ENCODE data around the gene AGBL1. TPM values are rescaled to one million over a fixed set of nuclear protein-coding genes. Genes with fewer than 3 reads are reported as not detected.

The AGBL1 gene
- total and polyA plus RNA-seq, 4 donors = 0.08 to 147 (median 4.7) TPM

- Histone ChIP-seq H3K4me3 (no peak overlapping the region), H3K27me3 (ENCODE audit: control insufficient read depth in 3 of 3, insufficient read depth in 3 of 3, low read length in 2 of 3) (no peaks in the 10 kb centered on the region), H3K9me3 (ENCODE audit: control insufficient read depth in 4 of 4, insufficient read depth in 3 of 4, low read length in 3 of 4) (peaks cover 0 to 7% (median 1%) of the 10 kb centered on the region in 4 donors), H3K36me3 (ENCODE audit: control insufficient read depth in 4 of 4, insufficient read depth in 4 of 4, low read length in 4 of 4) (no peaks in the 10 kb centered on the region), H3K4me1 (ENCODE audit: control insufficient read depth in 5 of 5, insufficient read depth in 5 of 5, low read length in 5 of 5) (no peaks in the 10 kb centered on the region), H3K9ac (ENCODE audit: insufficient read depth in 1 of 2, low read length in 2 of 2) (no peak overlapping the region), H3K27ac (ENCODE audit: low read depth in 1 of 2, low read length in 1 of 2) (no peak overlapping the region)
- no peak for DNase-seq
- ATAC-seq (ENCODE audit: insufficient read depth, low FRiP score) = no peak
- no peak for TF ChIP-seq CTCF (IDR thresholded peaks at IDR 0.05; ENCODE audit: control extremely low read depth, extremely low read depth)
- whole genome bisulfite sequencing, 2 donors = 90% methylated on average over 3 of the region's 3 CpGs
These were observed 141.4 kb downstream of the AGBL1 start for GRCh38 chr15:86221119-86221518.

GRCh38 chr15:86229306-86229705, 149.6 kb downstream of the AGBL1 start:
- WGBS, 2 donors = 49 to 75% methylated on average over 2 of the region's 2 CpGs
- Histone ChIP-seq H3K4me1 (ENCODE audit: control insufficient read depth in 5 of 5, insufficient read depth in 5 of 5, low read length in 5 of 5) (peaks cover 0 to 8% (median 0%) of the 10 kb centered on the region in 5 donors), H3K4me3 (no peak overlapping the region), H3K27me3 (ENCODE audit: control insufficient read depth in 3 of 3, insufficient read depth in 3 of 3, low read length in 2 of 3) (peaks cover 0 to 9% (median 0%) of the 10 kb centered on the region in 3 donors), H3K27ac (ENCODE audit: low read depth in 1 of 2, low read length in 1 of 2) (no peak overlapping the region), H3K9ac (ENCODE audit: insufficient read depth in 1 of 2, low read length in 2 of 2) (no peak overlapping the region), H3K9me3 (ENCODE audit: control insufficient read depth in 4 of 4, insufficient read depth in 3 of 4, low read length in 3 of 4) (peaks cover 0 to 3% (median 0%) of the 10 kb centered on the region in 4 donors), H3K36me3 (ENCODE audit: control insufficient read depth in 4 of 4, insufficient read depth in 4 of 4, low read length in 4 of 4) (no peaks in the 10 kb centered on the region)
- DNase-seq (no peak), ATAC-seq (ENCODE audit: insufficient read depth, low FRiP score) (no peak)
- TF ChIP-seq CTCF (IDR thresholded peaks at IDR 0.05; ENCODE audit: control extremely low read depth, extremely low read depth) = no peak

- ATAC-seq (ENCODE audit: insufficient read depth, low FRiP score) (no peak), DNase-seq (no peak)
- H3K36me3 ChIP-seq (ENCODE audit: control insufficient read depth in 4 of 4, insufficient read depth in 4 of 4, low read length in 4 of 4) = no peaks in the 10 kb centered on the region
- H3K4me1 ChIP-seq (ENCODE audit: control insufficient read depth in 5 of 5, insufficient read depth in 5 of 5, low read length in 5 of 5) = peaks cover 0 to 8% (median 0%) of the 10 kb centered on the region in 5 donors
- no peak for TF ChIP-seq CTCF (IDR thresholded peaks at IDR 0.05; ENCODE audit: control extremely low read depth, extremely low read depth)
- no peak overlapping the region for H3K9ac ChIP-seq (ENCODE audit: insufficient read depth in 1 of 2, low read length in 2 of 2)
- 21 to 33% methylated on average over 6 of the region's 6 CpGs for WGBS, 2 donors
- no peak overlapping the region for H3K27ac ChIP-seq (ENCODE audit: low read depth in 1 of 2, low read length in 1 of 2)
- H3K27me3 ChIP-seq (ENCODE audit: control insufficient read depth in 3 of 3, insufficient read depth in 3 of 3, low read length in 2 of 3) = peaks cover 0 to 9% (median 0%) of the 10 kb centered on the region in 3 donors
- H3K4me3 ChIP-seq = no peak overlapping the region
- peaks cover 0 to 3% (median 0%) of the 10 kb centered on the region in 4 donors for H3K9me3 ChIP-seq (ENCODE audit: control insufficient read depth in 4 of 4, insufficient read depth in 3 of 4, low read length in 3 of 4)
These were observed 150.3 kb downstream of the AGBL1 start for GRCh38 chr15:86229936-86230335.
